MCF 10A (cell line): ENCODE data around the gene IFIT5. TPM values are rescaled to one million over a fixed set of nuclear protein-coding genes. Genes with fewer than 3 reads are reported as not detected.

ENCODE experiments used
- BruUV-seq: library from RNA; stranded (reverse); fragments of 400-500 nt; replicated peaks from 2 replicates; lab custom pipeline; 2021; lab: Mats Ljungman, UMichigan
- CTCF ChIA-PET: fragments of 300-600 bp; sonication (Branson Sonifier 250); formaldehyde crosslinking; extraction: SDS; loops from one replicate; lab custom pipeline; 2021; ENCODE audit warnings: antibody characterized with exemption, inconsistent platforms; lab: Yijun Ruan, JAX
- POLR2A ChIA-PET: fragments of 300-600, 350-650 bp; sonication (Branson Sonifier 250); formaldehyde crosslinking; extraction: SDS; loops from one replicate; lab custom pipeline; 2020; ENCODE audit warnings: antibody characterized with exemption, inconsistent platforms; lab: Yijun Ruan, JAX
- DNase-seq: peaks from one replicate; pipeline ENCODE4 v3.0.0-alpha.2; 2018; ENCODE audit not compliant: unreplicated experiment
- H3K27ac Mint-ChIP-seq: one replicate; pipeline ENCODE4 v1.8.0; 2022; ENCODE audit warnings: mild to moderate bottlenecking, low read depth, mixed read lengths; ENCODE audit not compliant: unreplicated experiment
- H3K27me3 Mint-ChIP-seq: one replicate; pipeline ENCODE4 v1.8.0; 2022; ENCODE audit warnings: mixed read lengths; ENCODE audit not compliant: insufficient read depth, unreplicated experiment
- H3K36me3 Mint-ChIP-seq: one replicate; pipeline ENCODE4 v1.8.0; 2022; ENCODE audit warnings: mild to moderate bottlenecking, moderate library complexity, mixed read lengths; ENCODE audit not compliant: insufficient read depth, unreplicated experiment
- H3K4me1 Mint-ChIP-seq: one replicate; pipeline ENCODE4 v1.8.0; 2022; ENCODE audit warnings: mixed read lengths; ENCODE audit not compliant: insufficient read depth, unreplicated experiment
- H3K4me3 Mint-ChIP-seq: one replicate; pipeline ENCODE4 v1.8.0; 2022; ENCODE audit warnings: mild to moderate bottlenecking, moderate library complexity, mixed read lengths; ENCODE audit not compliant: unreplicated experiment
- H3K9me3 Mint-ChIP-seq: one replicate; pipeline ENCODE4 v1.8.0; 2022; ENCODE audit warnings: mixed read lengths; ENCODE audit not compliant: unreplicated experiment
- intact Hi-C: fragments of 100-400 bp; cut with micrococcal nuclease; formaldehyde crosslinking; loops from 2 replicates; pipeline ENCODE4 v1.14.1; 2022
- total RNA-seq: library from RNA; stranded (reverse); gene quantifications from 2 replicates; pipeline ENCODE4 v1.2.3, GENCODE V29; 2022
- TF ChIP-seq, protein P1 (sequence below): fragments of 200-600 bp; IDR thresholded peaks from one replicate; pipeline ENCODE4 v1.8.0; 2022; ENCODE audit warnings: antibody characterized with exemption, mild to moderate bottlenecking; ENCODE audit not compliant: unreplicated experiment

IFIT5 gene
- total RNA-seq, 1 experiment from 2014 or later = 11.2 TPM

DNA sequence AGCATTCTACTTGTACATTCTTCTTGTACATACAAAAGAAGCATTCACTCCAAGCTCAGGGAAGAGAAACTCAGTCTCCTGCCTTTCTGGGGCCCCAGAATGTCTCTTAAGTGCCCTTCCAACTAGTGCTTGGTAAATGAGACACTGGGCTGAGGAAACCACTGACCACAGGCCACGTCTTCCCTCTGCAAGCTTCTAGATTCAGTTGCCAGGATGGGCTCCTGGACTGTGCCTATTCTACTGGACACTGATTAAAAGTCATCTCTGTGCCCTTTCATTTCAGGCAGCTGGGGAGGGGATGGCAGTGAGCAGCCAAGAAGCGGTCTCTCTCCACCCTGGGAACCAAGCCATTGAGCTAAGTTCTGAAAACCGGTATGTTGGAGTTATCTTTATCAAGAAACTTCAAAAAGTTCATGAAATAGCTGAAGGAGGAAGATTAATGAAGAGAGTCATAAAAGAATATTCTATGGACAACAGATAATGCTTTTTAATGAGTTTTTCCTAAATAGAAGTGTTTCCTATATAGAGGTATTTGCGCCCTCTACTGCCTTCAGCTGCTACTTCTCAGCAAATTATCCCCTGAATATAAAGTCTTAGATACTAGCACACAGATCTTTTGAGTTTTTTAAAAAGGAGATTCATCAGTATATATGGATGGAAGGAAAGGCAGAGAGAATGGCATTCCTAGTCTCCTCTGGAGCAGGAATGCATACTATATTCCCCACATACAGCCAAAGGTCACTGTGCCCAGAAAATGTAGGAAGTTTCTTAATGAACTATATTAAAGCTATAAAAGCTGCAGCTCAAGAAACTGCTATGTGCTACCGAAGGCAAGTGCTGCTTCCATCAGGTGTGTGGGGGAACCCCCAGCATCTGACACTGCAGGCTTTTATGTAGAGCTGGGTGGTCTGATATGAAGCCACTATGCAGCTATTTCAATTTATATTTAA lies 44.9 kb upstream of the IFIT5 start:
- DNase-seq = peak; percentile 51

DNA sequence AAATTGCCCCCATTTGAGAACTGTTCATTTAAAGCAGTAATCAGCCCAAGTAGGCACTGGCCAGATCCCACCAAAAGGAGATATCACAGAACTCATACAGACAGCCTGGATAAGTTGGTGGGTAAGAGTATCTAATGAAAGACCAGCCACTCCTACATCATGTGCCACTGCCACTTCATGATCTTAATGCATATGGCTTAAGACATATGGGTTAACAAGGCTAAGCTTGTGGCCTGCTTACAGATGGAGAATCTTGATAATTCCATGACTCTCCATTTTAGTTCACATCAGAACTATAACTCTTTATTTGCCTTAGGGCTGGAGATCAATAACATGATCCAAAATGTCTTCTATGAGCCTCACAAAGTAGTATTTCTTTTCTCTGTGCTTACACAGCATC lies 43.3 kb upstream of the IFIT5 start:
- no peaks in the 10 kb centered on the region for H3K36me3 Mint-ChIP-seq
- intact Hi-C loops = no loop called here

More for the DNA sequence above, 44.9 kb upstream of the IFIT5 start:
- BruUV-seq = no TSS peak
- intact Hi-C loops = loop anchor here (1.0 to 2.0 kb wide), 2 partner anchors 67 to 74 kb away; partner anchors contain the start of gene IFIT2
- Mint-ChIP-seq H3K4me1 (peaks cover 5% of the 10 kb centered on the region), H3K36me3 (no peaks in the 10 kb centered on the region), H3K9me3 (no peaks in the 10 kb centered on the region), H3K4me3 (no peak overlapping the region), H3K27ac (no peak overlapping the region), H3K27me3 (no peaks in the 10 kb centered on the region)
- CTCF ChIA-PET = interaction anchor here (0.5 to 3.5 kb wide), 45 partner anchors 9 to 1841 kb away, joined by 3 to 40 read pairs (median 4); partner anchors contain the start of genes CH25H, IFIT1, IFIT1B and IFIT2
- TF ChIP-seq, protein P1, sequence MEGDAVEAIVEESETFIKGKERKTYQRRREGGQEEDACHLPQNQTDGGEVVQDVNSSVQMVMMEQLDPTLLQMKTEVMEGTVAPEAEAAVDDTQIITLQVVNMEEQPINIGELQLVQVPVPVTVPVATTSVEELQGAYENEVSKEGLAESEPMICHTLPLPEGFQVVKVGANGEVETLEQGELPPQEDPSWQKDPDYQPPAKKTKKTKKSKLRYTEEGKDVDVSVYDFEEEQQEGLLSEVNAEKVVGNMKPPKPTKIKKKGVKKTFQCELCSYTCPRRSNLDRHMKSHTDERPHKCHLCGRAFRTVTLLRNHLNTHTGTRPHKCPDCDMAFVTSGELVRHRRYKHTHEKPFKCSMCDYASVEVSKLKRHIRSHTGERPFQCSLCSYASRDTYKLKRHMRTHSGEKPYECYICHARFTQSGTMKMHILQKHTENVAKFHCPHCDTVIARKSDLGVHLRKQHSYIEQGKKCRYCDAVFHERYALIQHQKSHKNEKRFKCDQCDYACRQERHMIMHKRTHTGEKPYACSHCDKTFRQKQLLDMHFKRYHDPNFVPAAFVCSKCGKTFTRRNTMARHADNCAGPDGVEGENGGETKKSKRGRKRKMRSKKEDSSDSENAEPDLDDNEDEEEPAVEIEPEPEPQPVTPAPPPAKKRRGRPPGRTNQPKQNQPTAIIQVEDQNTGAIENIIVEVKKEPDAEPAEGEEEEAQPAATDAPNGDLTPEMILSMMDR = peak; percentile 51
- POLR2A ChIA-PET = interaction anchor here (0.6 to 2.1 kb wide), 11 partner anchors 18 to 445 kb away, joined by 3 to 15 read pairs (median 4); partner anchors contain the start of genes IFIT1, IFIT2, IFIT3 and LIPA

DNA sequence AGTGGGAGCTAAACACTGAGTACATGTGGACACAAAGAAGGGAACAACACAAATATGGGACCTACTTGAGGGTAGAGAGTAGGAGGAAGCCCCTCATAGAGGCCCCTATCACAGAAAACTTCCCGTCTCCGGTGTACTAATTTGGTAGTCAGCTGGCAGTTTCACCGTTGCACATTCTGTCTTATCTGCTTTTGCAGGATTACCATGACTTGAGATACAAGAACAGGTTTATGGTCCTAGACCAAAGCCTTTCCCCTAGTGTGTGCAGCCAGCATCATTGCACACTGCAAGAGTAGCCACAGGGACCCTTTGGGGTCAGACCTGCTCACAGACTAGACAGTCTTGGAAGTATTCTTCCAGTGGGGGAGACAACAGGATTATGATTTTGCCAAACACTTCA lies 42.4 kb upstream of the IFIT5 start:
- ChIA-PET POLR2A (interaction anchor here (1.0 to 1.1 kb wide), 3 partner anchors 14 to 116 kb away, joined by 3 to 4 read pairs (median 3); partner anchors contain the start of gene IFIT1), CTCF (interaction anchor here (0.5 kb wide), 1 partner anchor 1859 kb away, joined by 5 read pairs; no protein-coding TSS in a partner anchor)
- no TSS peak for BruUV-seq
- TF ChIP-seq, protein P1 = no peak
- Mint-ChIP-seq H3K4me3 (no peak overlapping the region), H3K4me1 (peaks cover 6% of the 10 kb centered on the region), H3K9me3 (no peaks in the 10 kb centered on the region), H3K36me3 (no peaks in the 10 kb centered on the region), H3K27me3 (no peaks in the 10 kb centered on the region), H3K27ac (no peak overlapping the region)
- no peak for DNase-seq
- intact Hi-C loops = no loop called here

More for the DNA sequence above, 43.3 kb upstream of the IFIT5 start:
- H3K4me3 Mint-ChIP-seq = no peak overlapping the region
- H3K4me1 Mint-ChIP-seq = peaks cover 6% of the 10 kb centered on the region
- no peaks in the 10 kb centered on the region for H3K9me3 Mint-ChIP-seq
- CTCF ChIA-PET = interaction anchor here (0.6 to 1.0 kb wide), 3 partner anchors 19 to 97 kb away, joined by 3 read pairs; no protein-coding TSS in a partner anchor
- H3K27ac Mint-ChIP-seq = no peak overlapping the region
- POLR2A ChIA-PET = interaction anchor here (1.0 kb wide), 1 partner anchor 21 kb away, joined by 4 read pairs; the partner anchor contains the start of gene IFIT1
- TF ChIP-seq, protein P1 = no peak
- BruUV-seq = no TSS peak
- no peak for DNase-seq
- no peaks in the 10 kb centered on the region for H3K27me3 Mint-ChIP-seq
